ENCODE data around the gene TMCC1.
"Not testable (repeated sequence)": the region's sequence is repeated elsewhere in the genome, so short reads cannot be mapped to it uniquely, and the experiment has no call there.

The TMCC1 gene

GRCh38 chr3:129702934-129703712 is 190.4 kb downstream of the TMCC1 start:
- in situ Hi-C loops (cut with MboI; ENCODE audit: low sequenced_read_pairs), result no loop called here
- Histone ChIP-seq H3K27me3 (ENCODE audit: low read depth) (no peaks in the 10 kb centered on the region), H3K4me3 (no peak overlapping the region), H3K4me1 (peaks cover 26% of the 10 kb centered on the region), H3K9me3 (no peaks in the 10 kb centered on the region), H3K36me3 (replicated peaks) (no peaks in the 10 kb centered on the region)
- DNase-seq (ENCODE audit: low spot score in 2 of 2), result peak; percentile 51 to 89

DNA sequence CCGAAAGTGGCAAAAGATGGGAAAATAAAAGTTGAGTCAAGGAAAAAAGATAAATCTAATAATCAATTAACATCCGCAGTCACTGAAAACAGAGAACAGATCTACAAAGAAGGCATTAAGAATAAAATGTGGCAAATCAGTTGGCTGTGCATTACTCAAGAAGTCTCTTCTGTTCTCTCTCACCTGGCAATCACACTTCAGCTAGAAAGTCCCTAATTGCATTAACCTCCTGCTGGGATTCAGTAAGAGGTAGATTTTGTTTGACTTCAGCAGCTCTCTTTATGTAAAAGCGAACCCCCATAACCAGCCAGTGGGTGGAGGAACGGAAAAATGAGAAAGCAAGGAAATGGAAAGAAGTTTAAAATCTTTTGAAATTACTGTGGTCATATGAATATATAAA is 192.3 kb downstream of the TMCC1 start:
- Histone ChIP-seq H3K9me3 (no peaks in the 10 kb centered on the region; the same call in 1 of the 2 replicates), H3K4me3 (no peak overlapping the region), H3K27me3 (ENCODE audit: low read depth) (no peaks in the 10 kb centered on the region), H3K36me3 (replicated peaks) (no peaks in the 10 kb centered on the region), H3K4me1 (peaks cover 26% of the 10 kb centered on the region)
- in situ Hi-C loops (cut with MboI; ENCODE audit: low sequenced_read_pairs), result no loop called here
- no peak for DNase-seq (ENCODE audit: low spot score in 2 of 2)

GRCh38 chr3:129699612-129700011 is 193.9 kb downstream of the TMCC1 start:
- Histone ChIP-seq H3K27me3 (ENCODE audit: low read depth) (no peaks in the 10 kb centered on the region), H3K4me1 (peaks cover 26% of the 10 kb centered on the region), H3K9me3 (peaks cover 4% of the 10 kb centered on the region), H3K4me3 (no peak overlapping the region), H3K36me3 (replicated peaks) (no peaks in the 10 kb centered on the region)
- no peak for DNase-seq (ENCODE audit: low spot score in 2 of 2)
- in situ Hi-C loops (cut with MboI; ENCODE audit: low sequenced_read_pairs), result no loop called here

GRCh38 chr3:129699199-129699598 is 194.3 kb downstream of the TMCC1 start:
- no peaks in the 10 kb centered on the region for H3K36me3 ChIP-seq (replicated peaks)
- peaks cover 4% of the 10 kb centered on the region for H3K9me3 ChIP-seq
- in situ Hi-C loops (cut with MboI; ENCODE audit: low sequenced_read_pairs), result no loop called here
- H3K27me3 ChIP-seq (ENCODE audit: low read depth), result no peaks in the 10 kb centered on the region
- no peak for DNase-seq (ENCODE audit: low spot score in 2 of 2)
- H3K4me3 ChIP-seq, result no peak overlapping the region
- H3K4me1 ChIP-seq, result peaks cover 26% of the 10 kb centered on the region

- Histone ChIP-seq H3K4me3 (no peak overlapping the region), H3K27me3 (ENCODE audit: low read depth) (no peaks in the 10 kb centered on the region), H3K9me3 (peaks cover 4% of the 10 kb centered on the region), H3K4me1 (peaks cover 11% of the 10 kb centered on the region), H3K36me3 (replicated peaks) (no peaks in the 10 kb centered on the region)
- no peak for DNase-seq (ENCODE audit: low spot score in 2 of 2)
- in situ Hi-C loops (cut with MboI; ENCODE audit: low sequenced_read_pairs), result no loop called here
Measured at GRCh38 chr3:129697229-129697969, 196.1 kb downstream of the TMCC1 start.

- H3K4me3 ChIP-seq; H3K9me3 ChIP-seq; H3K36me3 ChIP-seq (replicated peaks); H3K4me1 ChIP-seq; DNase-seq (ENCODE audit: low spot score in 2 of 2); in situ Hi-C loops (cut with MboI; ENCODE audit: low sequenced_read_pairs); H3K27me3 ChIP-seq (ENCODE audit: low read depth): not testable (repeated sequence)
Measured at GRCh38 chr3:129696430-129696829, 197.1 kb downstream of the TMCC1 start.

GRCh38 chr3:129695230-129695629 is 198.3 kb downstream of the TMCC1 start:
- Histone ChIP-seq H3K4me3 (no peak overlapping the region), H3K9me3 (peaks cover 4% of the 10 kb centered on the region), H3K4me1 (peaks cover 11% of the 10 kb centered on the region), H3K27me3 (ENCODE audit: low read depth) (no peaks in the 10 kb centered on the region), H3K36me3 (replicated peaks) (no peaks in the 10 kb centered on the region)
- in situ Hi-C loops (cut with MboI; ENCODE audit: low sequenced_read_pairs), result no loop called here
- no peak for DNase-seq (ENCODE audit: low spot score in 2 of 2)

GRCh38 chr3:129694228-129694627 is 199.3 kb downstream of the TMCC1 start:
- Histone ChIP-seq H3K4me3 (no peak overlapping the region), H3K36me3 (replicated peaks) (no peaks in the 10 kb centered on the region), H3K9me3 (peaks cover 4% of the 10 kb centered on the region), H3K27me3 (ENCODE audit: low read depth) (no peaks in the 10 kb centered on the region), H3K4me1 (peaks cover 11% of the 10 kb centered on the region)
- in situ Hi-C loops (cut with MboI; ENCODE audit: low sequenced_read_pairs), result no loop called here
- no peak for DNase-seq (ENCODE audit: low spot score in 2 of 2)

DNA sequence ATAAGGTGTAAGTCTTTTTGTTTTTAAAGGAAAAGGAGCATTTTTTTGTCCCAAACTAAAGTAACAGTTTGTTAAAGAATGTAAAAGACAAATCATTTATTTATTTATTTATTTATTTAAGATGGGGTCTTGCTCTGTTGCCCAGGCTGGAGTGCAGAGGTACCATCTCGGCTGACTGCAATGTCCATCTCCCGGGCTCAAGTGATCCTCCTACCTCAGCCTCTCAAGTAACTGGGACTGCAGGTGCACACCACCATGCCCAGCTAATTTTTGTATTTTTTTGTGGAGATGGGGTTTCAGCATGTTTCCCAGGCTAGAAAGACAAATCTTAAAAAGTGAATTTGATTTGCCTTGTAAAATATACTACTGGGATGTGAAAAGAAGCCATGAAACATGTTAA is 200.8 kb downstream of the TMCC1 start:
- Histone ChIP-seq H3K4me1 (peaks cover 22% of the 10 kb centered on the region), H3K4me3 (no peak overlapping the region), H3K9me3 (peaks cover 4% of the 10 kb centered on the region), H3K27me3 (ENCODE audit: low read depth) (no peaks in the 10 kb centered on the region), H3K36me3 (replicated peaks) (no peaks in the 10 kb centered on the region)
- no peak for DNase-seq (ENCODE audit: low spot score in 2 of 2)
- in situ Hi-C loops (cut with MboI; ENCODE audit: low sequenced_read_pairs), result no loop called here

GRCh38 chr3:129690963-129691362 is 202.5 kb downstream of the TMCC1 start:
- Histone ChIP-seq H3K4me1 (peaks cover 32% of the 10 kb centered on the region), H3K4me3 (no peak overlapping the region), H3K27me3 (ENCODE audit: low read depth) (no peaks in the 10 kb centered on the region), H3K9me3 (peaks cover 4% of the 10 kb centered on the region; the same call in 1 of the 2 replicates), H3K36me3 (replicated peaks) (no peaks in the 10 kb centered on the region)
- in situ Hi-C loops (cut with MboI; ENCODE audit: low sequenced_read_pairs), result no loop called here
- no peak for DNase-seq (ENCODE audit: low spot score in 2 of 2)

- no peaks in the 10 kb centered on the region for H3K9me3 ChIP-seq
- H3K4me1 ChIP-seq, result peaks cover 32% of the 10 kb centered on the region
- no peak overlapping the region for H3K4me3 ChIP-seq
- H3K27me3 ChIP-seq (ENCODE audit: low read depth), result no peaks in the 10 kb centered on the region
- H3K36me3 ChIP-seq (replicated peaks), result no peaks in the 10 kb centered on the region
- in situ Hi-C loops (cut with MboI; ENCODE audit: low sequenced_read_pairs), result no loop called here
- DNase-seq (ENCODE audit: low spot score in 2 of 2), result peak; percentile 69 to 95
Measured at GRCh38 chr3:129690406-129690805, 203.1 kb downstream of the TMCC1 start.

DNA sequence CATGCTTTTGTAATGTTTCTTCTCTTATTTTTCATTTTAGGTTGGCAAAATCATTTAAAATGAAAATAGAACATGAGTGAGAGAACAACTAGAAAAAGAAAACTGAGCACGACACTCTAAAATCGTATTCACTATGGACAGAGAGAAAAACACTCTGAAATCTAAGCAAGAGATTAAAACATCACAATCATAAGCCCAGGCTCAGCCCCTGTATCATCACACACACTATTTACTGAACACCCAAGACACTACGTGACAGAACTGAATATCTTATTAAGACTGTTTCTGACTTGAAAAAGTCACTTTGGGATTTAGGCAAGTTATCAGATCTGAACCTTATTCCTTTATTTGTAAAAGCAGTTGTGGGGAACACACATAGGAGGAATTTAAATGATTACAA is 204.5 kb downstream of the TMCC1 start:
- Histone ChIP-seq H3K4me1 (peaks cover 41% of the 10 kb centered on the region), H3K4me3 (no peak overlapping the region), H3K27me3 (ENCODE audit: low read depth) (no peaks in the 10 kb centered on the region), H3K9me3 (no peaks in the 10 kb centered on the region), H3K36me3 (replicated peaks) (no peaks in the 10 kb centered on the region)
- in situ Hi-C loops (cut with MboI; ENCODE audit: low sequenced_read_pairs), result no loop called here
- DNase-seq (ENCODE audit: low spot score in 2 of 2), result no peak

- H3K9me3 ChIP-seq, result no peaks in the 10 kb centered on the region
- in situ Hi-C loops (cut with MboI; ENCODE audit: low sequenced_read_pairs), result no loop called here
- H3K36me3 ChIP-seq (replicated peaks), result no peaks in the 10 kb centered on the region
- no peak overlapping the region for H3K4me3 ChIP-seq
- H3K4me1 ChIP-seq, result peaks cover 48% of the 10 kb centered on the region
- peak; percentile 63 to 78 for DNase-seq (ENCODE audit: low spot score in 2 of 2)
- H3K27me3 ChIP-seq (ENCODE audit: low read depth), result no peaks in the 10 kb centered on the region
Measured at GRCh38 chr3:129688271-129688895, 205.1 kb downstream of the TMCC1 start.

GRCh38 chr3:129687586-129688125 is 205.9 kb downstream of the TMCC1 start:
- DNase-seq (ENCODE audit: low spot score in 2 of 2), result peak in 1 of 2 experiments; percentile 42
- in situ Hi-C loops (cut with MboI; ENCODE audit: low sequenced_read_pairs), result no loop called here
- no peak overlapping the region for H3K4me3 ChIP-seq
- peaks cover 50% of the 10 kb centered on the region for H3K4me1 ChIP-seq
- H3K36me3 ChIP-seq (replicated peaks), result no peaks in the 10 kb centered on the region
- H3K9me3 ChIP-seq, result no peaks in the 10 kb centered on the region
- H3K27me3 ChIP-seq (ENCODE audit: low read depth), result no peaks in the 10 kb centered on the region
